PFSK-1 (cell line): Measurements from ENCODE around the gene TOP3A.

Experiments
- FOXP2 ChIP-seq: optimal IDR thresholded peaks from 2 replicates; pipeline ENCODE3; 2011; ENCODE audit warnings: borderline replicate concordance, control low read depth, inconsistent platforms; ENCODE audit not compliant: insufficient read depth; ENCODE audit errors: extremely low read length, extremely low read depth
- POLR2AphosphoS5 ChIP-seq: IDR thresholded peaks from 2 replicates; pipeline ENCODE4 v1.6.1; 2012; ENCODE audit warnings: low read depth, mild to moderate bottlenecking, control low read depth, low read length, moderate library complexity
- SIN3A ChIP-seq: IDR thresholded peaks from 2 replicates; pipeline ENCODE4 v1.6.1; 2012; ENCODE audit warnings: mild to moderate bottlenecking, low read length, moderate library complexity, borderline replicate concordance; ENCODE audit not compliant: insufficient read depth
- TAF1 ChIP-seq: IDR thresholded peaks from 2 replicates; pipeline ENCODE4 v1.6.1; 2012; ENCODE audit warnings: low read length, control low read depth, borderline replicate concordance; ENCODE audit not compliant: insufficient read depth
- TF ChIP-seq, protein P1 (sequence below), 2 experiments: IDR thresholded peaks; 2 replicates each; pipeline versions ENCODE4 v1.6.1 to v1.8.0; 2011 to 2012; ENCODE audit warnings: low read depth in 2 of 2, low read length in 2 of 2, control low read depth in 1 of 2, inconsistent platforms in 1 of 2, mild to moderate bottlenecking in 1 of 2, moderate library complexity in 1 of 2; ENCODE audit not compliant: insufficient read depth in 1 of 2

Gene TOP3A

DNA sequence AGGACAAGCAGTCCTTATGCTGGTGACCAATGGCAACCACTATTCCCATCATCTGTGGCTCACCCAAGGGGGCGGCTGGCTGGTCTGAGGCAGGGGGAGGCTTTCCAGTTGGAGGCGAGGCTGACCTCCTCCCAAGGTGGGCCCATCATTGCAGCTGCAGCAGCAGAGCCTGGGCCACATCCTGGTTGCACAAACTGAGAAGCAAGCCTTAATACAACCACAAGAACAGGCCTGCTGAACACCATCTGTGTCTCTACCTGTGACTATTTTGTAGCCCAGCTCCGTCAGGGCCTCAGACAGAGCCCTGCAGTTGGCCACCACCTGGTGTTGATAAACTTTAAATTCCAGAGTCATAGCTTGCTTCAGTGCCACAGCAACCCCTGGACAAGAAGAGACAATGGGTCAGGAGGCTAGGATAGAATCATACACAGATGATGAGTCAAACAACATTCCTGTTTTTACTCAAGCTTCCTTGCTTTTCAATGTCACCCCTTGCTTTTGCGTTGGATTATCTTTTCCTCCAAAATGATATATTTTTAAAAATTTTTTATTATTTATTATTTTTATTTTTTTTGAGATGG lies 18.2 kb upstream of the TOP3A start:
- TF ChIP-seq SIN3A = no peak

DNA sequence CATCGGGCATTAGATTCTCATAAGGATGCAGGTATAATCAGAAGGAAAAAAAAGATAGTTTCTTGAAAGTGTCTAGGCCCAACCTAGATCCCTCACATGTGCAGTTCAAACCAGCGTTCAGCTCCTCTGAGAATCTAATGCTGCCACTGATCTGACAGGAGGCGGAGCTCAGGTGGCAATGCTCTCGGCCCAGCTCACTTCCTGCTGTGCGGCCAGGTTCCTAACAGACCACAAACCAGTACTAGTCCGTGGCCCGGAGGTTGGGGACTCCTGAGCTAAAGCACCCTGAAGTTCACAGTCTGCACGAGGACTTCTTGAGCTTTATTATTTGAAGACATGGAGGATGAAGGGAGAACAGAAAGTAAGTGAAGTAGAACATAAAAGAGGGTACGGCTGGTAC lies 17.1 kb upstream of the TOP3A start:
- TF ChIP-seq POLR2AphosphoS5 (no peak), FOXP2 (no peak), TAF1 (no peak), SIN3A (no peak)
- TF ChIP-seq, protein P1, sequence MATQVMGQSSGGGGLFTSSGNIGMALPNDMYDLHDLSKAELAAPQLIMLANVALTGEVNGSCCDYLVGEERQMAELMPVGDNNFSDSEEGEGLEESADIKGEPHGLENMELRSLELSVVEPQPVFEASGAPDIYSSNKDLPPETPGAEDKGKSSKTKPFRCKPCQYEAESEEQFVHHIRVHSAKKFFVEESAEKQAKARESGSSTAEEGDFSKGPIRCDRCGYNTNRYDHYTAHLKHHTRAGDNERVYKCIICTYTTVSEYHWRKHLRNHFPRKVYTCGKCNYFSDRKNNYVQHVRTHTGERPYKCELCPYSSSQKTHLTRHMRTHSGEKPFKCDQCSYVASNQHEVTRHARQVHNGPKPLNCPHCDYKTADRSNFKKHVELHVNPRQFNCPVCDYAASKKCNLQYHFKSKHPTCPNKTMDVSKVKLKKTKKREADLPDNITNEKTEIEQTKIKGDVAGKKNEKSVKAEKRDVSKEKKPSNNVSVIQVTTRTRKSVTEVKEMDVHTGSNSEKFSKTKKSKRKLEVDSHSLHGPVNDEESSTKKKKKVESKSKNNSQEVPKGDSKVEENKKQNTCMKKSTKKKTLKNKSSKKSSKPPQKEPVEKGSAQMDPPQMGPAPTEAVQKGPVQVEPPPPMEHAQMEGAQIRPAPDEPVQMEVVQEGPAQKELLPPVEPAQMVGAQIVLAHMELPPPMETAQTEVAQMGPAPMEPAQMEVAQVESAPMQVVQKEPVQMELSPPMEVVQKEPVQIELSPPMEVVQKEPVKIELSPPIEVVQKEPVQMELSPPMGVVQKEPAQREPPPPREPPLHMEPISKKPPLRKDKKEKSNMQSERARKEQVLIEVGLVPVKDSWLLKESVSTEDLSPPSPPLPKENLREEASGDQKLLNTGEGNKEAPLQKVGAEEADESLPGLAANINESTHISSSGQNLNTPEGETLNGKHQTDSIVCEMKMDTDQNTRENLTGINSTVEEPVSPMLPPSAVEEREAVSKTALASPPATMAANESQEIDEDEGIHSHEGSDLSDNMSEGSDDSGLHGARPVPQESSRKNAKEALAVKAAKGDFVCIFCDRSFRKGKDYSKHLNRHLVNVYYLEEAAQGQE (IDR thresholded peaks at IDR 0.05; ENCODE audit: insufficient read depth in 1 of 2, low read depth in 2 of 2, low read length in 2 of 2) = no peak

GRCh38 chr17:18328643-18329204 lies 13.9 kb upstream of the TOP3A start:
- no peak for TF ChIP-seq SIN3A
- TF ChIP-seq FOXP2 = no peak
- TF ChIP-seq TAF1 = no peak
- no peak; the same call in 1 of the 2 replicates for TF ChIP-seq POLR2AphosphoS5
- TF ChIP-seq, protein P1 (IDR thresholded peaks at IDR 0.05; ENCODE audit: insufficient read depth in 1 of 2, low read depth in 2 of 2, low read length in 2 of 2) = no peak

GRCh38 chr17:18327556-18327955 lies 12.8 kb upstream of the TOP3A start:
- no peak for TF ChIP-seq TAF1
- TF ChIP-seq POLR2AphosphoS5 = peak; percentile 12; the same call in 1 of the 2 replicates

- TF ChIP-seq TAF1 = no peak
- TF ChIP-seq FOXP2 = no peak
- TF ChIP-seq, protein P1 (IDR thresholded peaks at IDR 0.05; ENCODE audit: insufficient read depth in 1 of 2, low read depth in 2 of 2, low read length in 2 of 2) = no peak
- TF ChIP-seq SIN3A = no peak
- TF ChIP-seq POLR2AphosphoS5 = no peak
Observed at GRCh38 chr17:18327093-18327492, 12.3 kb upstream of the TOP3A start.

- TF ChIP-seq TAF1 (no peak), FOXP2 (no peak), SIN3A (no peak), POLR2AphosphoS5 (no peak; the same call in 1 of the 2 replicates)
- TF ChIP-seq, protein P1 (IDR thresholded peaks at IDR 0.05; ENCODE audit: insufficient read depth in 1 of 2, low read depth in 2 of 2, low read length in 2 of 2) = no peak
Observed at GRCh38 chr17:18326572-18326971, 11.8 kb upstream of the TOP3A start.
